ENCODE results near the gene ABTB2.

The ABTB2 gene

GRCh38 chr11:34332524-34332923 is 25.3 kb downstream of the ABTB2 start:
- Histone ChIP-seq H3K9me3 (ENCODE audit: severe bottlenecking) (no peaks in the 10 kb centered on the region), H3K4me3 (ENCODE audit: low read depth, low read length) (no peak overlapping the region), H3K27me3 (ENCODE audit: insufficient read depth, low read depth, severe bottlenecking) (no peaks in the 10 kb centered on the region), H3K27ac (no peak overlapping the region), H3K36me3 (no peaks in the 10 kb centered on the region)
- no peak for TF ChIP-seq CTCF (IDR thresholded peaks at IDR 0.05; ENCODE audit: low read depth, low read length)
- no peak for DNase-seq

GRCh38 chr11:34331736-34332135 is 26.1 kb downstream of the ABTB2 start:
- H3K9me3 ChIP-seq (ENCODE audit: severe bottlenecking): no peaks in the 10 kb centered on the region
- no peaks in the 10 kb centered on the region for H3K36me3 ChIP-seq
- TF ChIP-seq CTCF (IDR thresholded peaks at IDR 0.05; ENCODE audit: low read depth, low read length): no peak
- H3K4me3 ChIP-seq (ENCODE audit: low read depth, low read length): no peak overlapping the region
- H3K27ac ChIP-seq: no peak overlapping the region
- no peaks in the 10 kb centered on the region for H3K27me3 ChIP-seq (ENCODE audit: insufficient read depth, low read depth, severe bottlenecking)
- DNase-seq: no peak

GRCh38 chr11:34331329-34331728 is 26.5 kb downstream of the ABTB2 start:
- H3K27me3 ChIP-seq (ENCODE audit: insufficient read depth, low read depth, severe bottlenecking): no peaks in the 10 kb centered on the region
- no peaks in the 10 kb centered on the region for H3K9me3 ChIP-seq (ENCODE audit: severe bottlenecking)
- no peak for TF ChIP-seq CTCF (IDR thresholded peaks at IDR 0.05; ENCODE audit: low read depth, low read length)
- no peak overlapping the region for H3K4me3 ChIP-seq (ENCODE audit: low read depth, low read length)
- H3K36me3 ChIP-seq: no peaks in the 10 kb centered on the region
- no peak for DNase-seq
- no peak overlapping the region for H3K27ac ChIP-seq

- Histone ChIP-seq H3K36me3 (no peaks in the 10 kb centered on the region), H3K9me3 (ENCODE audit: severe bottlenecking) (no peaks in the 10 kb centered on the region), H3K4me3 (ENCODE audit: low read depth, low read length) (no peak overlapping the region), H3K27me3 (ENCODE audit: insufficient read depth, low read depth, severe bottlenecking) (no peaks in the 10 kb centered on the region), H3K27ac (no peak overlapping the region)
- DNase-seq: no peak
- no peak for TF ChIP-seq CTCF (IDR thresholded peaks at IDR 0.05; ENCODE audit: low read depth, low read length)
Measured at GRCh38 chr11:34330653-34331052, 27.2 kb downstream of the ABTB2 start.

GRCh38 chr11:34329876-34330275 is 27.9 kb downstream of the ABTB2 start:
- Histone ChIP-seq H3K27me3 (ENCODE audit: insufficient read depth, low read depth, severe bottlenecking) (no peaks in the 10 kb centered on the region), H3K36me3 (no peaks in the 10 kb centered on the region), H3K27ac (no peak overlapping the region), H3K4me3 (ENCODE audit: low read depth, low read length) (no peak overlapping the region), H3K9me3 (ENCODE audit: severe bottlenecking) (no peaks in the 10 kb centered on the region)
- DNase-seq: no peak
- TF ChIP-seq CTCF (IDR thresholded peaks at IDR 0.05; ENCODE audit: low read depth, low read length): no peak

- TF ChIP-seq CTCF (IDR thresholded peaks at IDR 0.05; ENCODE audit: low read depth, low read length): no peak
- Histone ChIP-seq H3K27ac (no peak overlapping the region), H3K27me3 (ENCODE audit: insufficient read depth, low read depth, severe bottlenecking) (no peaks in the 10 kb centered on the region), H3K36me3 (no peaks in the 10 kb centered on the region), H3K9me3 (ENCODE audit: severe bottlenecking) (no peaks in the 10 kb centered on the region), H3K4me3 (ENCODE audit: low read depth, low read length) (no peak overlapping the region)
- no peak for DNase-seq
Measured at GRCh38 chr11:34328632-34328910, 29.2 kb downstream of the ABTB2 start.

Data from WERI-Rb-1 (cell line).